Measurements from ENCODE around the gene DNASE1L1. TPM values are rescaled to one million over a fixed set of nuclear protein-coding genes. Genes with fewer than 3 reads are reported as not detected.
A peak's percentile ranks its signal among the peaks of the same experiment; 100 is the strongest.
"Not testable (repeated sequence)": the region's sequence is repeated elsewhere in the genome, so short reads cannot be mapped to it uniquely, and the experiment has no call there.

Gene DNASE1L1
- polyA plus RNA-seq, 3 donors from 2014 or later, result 14.1 to 21.1 (median 17.8) TPM

- no peaks in the 10 kb centered on the region for H3K36me3 Mint-ChIP-seq
- no peaks in the 10 kb centered on the region for H3K9me3 Mint-ChIP-seq
- H3K27me3 Mint-ChIP-seq (ENCODE audit: low read depth in 3 of 3), result peaks cover 4 to 8% (median 8%) of the 10 kb centered on the region in 3 donors
- H3K4me1 Mint-ChIP-seq, result peaks cover 26% of the 10 kb centered on the region in 2 donors
- H3K27ac Mint-ChIP-seq, result peak overlapping the region; percentile 62 to 86 (median 78)
- peak; percentile 27 to 34 (median 34) for DNase-seq
- H3K4me3 Mint-ChIP-seq, result peak overlapping the region; percentile 71 to 81 (median 76)
Measured at GRCh38 chrX:154411981-154412340, 2.9 kb upstream of the DNASE1L1 start.

- H3K36me3 Mint-ChIP-seq, result no peaks in the 10 kb centered on the region
- peaks cover 26% of the 10 kb centered on the region in 2 donors for H3K4me1 Mint-ChIP-seq
- H3K27me3 Mint-ChIP-seq (ENCODE audit: low read depth in 3 of 3), result peaks cover 2 to 10% (median 8%) of the 10 kb centered on the region in 3 donors
- H3K27ac Mint-ChIP-seq, result peak overlapping the region; percentile 76 to 88 (median 80)
- H3K4me3 Mint-ChIP-seq, result peak overlapping the region; percentile 31 to 77 (median 70)
- no peaks in the 10 kb centered on the region for H3K9me3 Mint-ChIP-seq
- DNase-seq, result no peak
Measured at GRCh38 chrX:154408659-154409221, 314 bp downstream of the DNASE1L1 start.

- H3K9me3 Mint-ChIP-seq, result no peaks in the 10 kb centered on the region
- H3K4me3 Mint-ChIP-seq, result no peak overlapping the region
- H3K4me1 Mint-ChIP-seq, result peaks cover 11 to 20% of the 10 kb centered on the region in 2 donors
- peaks cover 1 to 11% (median 2%) of the 10 kb centered on the region in 3 donors for H3K36me3 Mint-ChIP-seq
- H3K27ac Mint-ChIP-seq, result no peak overlapping the region
- H3K27me3 Mint-ChIP-seq (ENCODE audit: low read depth in 3 of 3), result peaks cover 8 to 17% (median 17%) of the 10 kb centered on the region in 3 donors
- DNase-seq, result no peak
Measured at GRCh38 chrX:154404625-154405192, 4.3 kb downstream of the DNASE1L1 start.

DNA sequence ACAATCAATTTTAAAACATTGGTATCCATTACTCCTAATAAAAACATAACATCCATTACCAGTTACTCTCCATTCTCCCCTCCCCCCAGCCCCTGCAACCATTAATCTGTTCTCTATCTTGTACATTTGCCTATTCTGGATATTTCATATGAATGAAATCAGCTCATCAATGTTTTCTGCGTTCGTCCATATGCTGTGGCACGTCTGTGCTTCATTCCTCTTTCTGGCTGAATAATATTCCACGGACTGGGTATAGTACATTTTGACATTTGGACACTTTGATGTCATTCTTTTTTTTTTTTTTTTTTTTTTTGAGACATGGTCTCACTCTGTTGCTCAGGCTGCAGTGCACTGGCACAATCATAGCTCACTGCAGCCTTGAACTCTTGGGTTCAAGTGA, 5.2 kb downstream of the DNASE1L1 start:
- no peaks in the 10 kb centered on the region for H3K9me3 Mint-ChIP-seq
- H3K36me3 Mint-ChIP-seq, result peaks cover 6 to 20% (median 10%) of the 10 kb centered on the region in 3 donors
- peak overlapping the region in 1 of 6 donors; percentile 56 for H3K27ac Mint-ChIP-seq
- no peak for DNase-seq
- no peak overlapping the region for H3K4me3 Mint-ChIP-seq
- H3K4me1 Mint-ChIP-seq, result peaks cover 19 to 23% of the 10 kb centered on the region in 2 donors
- peaks cover 16 to 26% (median 23%) of the 10 kb centered on the region in 3 donors for H3K27me3 Mint-ChIP-seq (ENCODE audit: low read depth in 3 of 3)

DNA sequence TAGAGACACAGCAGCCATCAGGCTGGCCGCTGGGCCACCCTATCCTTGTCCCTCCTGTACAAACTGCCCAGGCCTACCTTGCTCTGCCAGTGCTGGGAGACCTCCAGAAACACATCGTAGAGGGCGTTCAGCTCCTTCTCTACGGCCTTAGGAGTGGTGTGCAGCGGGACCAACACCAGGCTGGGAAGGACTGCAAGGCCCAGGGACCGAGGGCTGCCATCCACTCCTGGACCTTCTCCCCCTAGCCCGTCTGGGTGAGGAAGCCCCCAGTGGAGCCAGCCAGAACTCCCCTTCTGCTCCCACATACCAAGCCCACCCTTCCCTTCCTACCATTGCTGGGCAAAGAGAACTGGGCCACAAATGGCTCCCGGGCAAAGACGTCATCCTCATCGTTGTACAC, 5.9 kb downstream of the DNASE1L1 start:
- DNase-seq, result no peak
- Mint-ChIP-seq H3K27ac (no peak overlapping the region), H3K27me3 (ENCODE audit: low read depth in 3 of 3) (peaks cover 22 to 32% (median 30%) of the 10 kb centered on the region in 3 donors), H3K36me3 (peaks cover 8 to 27% (median 13%) of the 10 kb centered on the region in 3 donors), H3K4me1 (peaks cover 16 to 19% of the 10 kb centered on the region in 2 donors), H3K4me3 (no peak overlapping the region), H3K9me3 (no peaks in the 10 kb centered on the region)

DNA sequence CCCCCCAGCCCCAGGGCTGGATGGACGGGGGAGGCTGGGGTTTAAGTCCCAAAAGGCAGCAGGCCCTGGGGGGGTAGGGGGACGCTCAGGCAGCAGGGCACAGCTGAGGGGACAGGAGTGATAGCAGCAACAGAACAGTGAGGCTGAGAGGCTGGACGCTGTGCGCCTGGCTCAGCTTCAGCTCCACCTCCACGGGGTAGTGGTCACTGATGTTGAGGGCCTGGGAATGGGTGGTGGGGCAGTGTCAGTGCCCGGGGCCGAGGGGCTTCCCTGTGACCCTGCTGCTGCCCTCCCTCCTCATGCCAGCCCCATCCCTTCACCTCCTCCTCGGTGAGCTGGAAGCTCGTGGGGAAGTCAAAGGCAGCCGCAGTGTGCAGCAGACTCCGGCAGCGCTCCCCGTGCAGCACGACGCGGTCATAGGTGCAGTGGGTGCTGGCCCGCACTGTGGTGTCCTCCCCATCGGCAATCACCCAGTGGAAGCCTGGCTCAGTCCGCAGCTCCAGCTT, 6.4 kb downstream of the DNASE1L1 start:
- Mint-ChIP-seq H3K4me3 (no peak overlapping the region), H3K4me1 (peaks cover 15 to 21% of the 10 kb centered on the region in 2 donors), H3K27ac (peak overlapping the region in 1 of 6 donors; percentile 54), H3K9me3 (no peaks in the 10 kb centered on the region), H3K27me3 (ENCODE audit: low read depth in 3 of 3) (peaks cover 28 to 37% (median 35%) of the 10 kb centered on the region in 3 donors), H3K36me3 (peaks cover 8 to 28% (median 13%) of the 10 kb centered on the region in 3 donors)
- no peak for DNase-seq

DNA sequence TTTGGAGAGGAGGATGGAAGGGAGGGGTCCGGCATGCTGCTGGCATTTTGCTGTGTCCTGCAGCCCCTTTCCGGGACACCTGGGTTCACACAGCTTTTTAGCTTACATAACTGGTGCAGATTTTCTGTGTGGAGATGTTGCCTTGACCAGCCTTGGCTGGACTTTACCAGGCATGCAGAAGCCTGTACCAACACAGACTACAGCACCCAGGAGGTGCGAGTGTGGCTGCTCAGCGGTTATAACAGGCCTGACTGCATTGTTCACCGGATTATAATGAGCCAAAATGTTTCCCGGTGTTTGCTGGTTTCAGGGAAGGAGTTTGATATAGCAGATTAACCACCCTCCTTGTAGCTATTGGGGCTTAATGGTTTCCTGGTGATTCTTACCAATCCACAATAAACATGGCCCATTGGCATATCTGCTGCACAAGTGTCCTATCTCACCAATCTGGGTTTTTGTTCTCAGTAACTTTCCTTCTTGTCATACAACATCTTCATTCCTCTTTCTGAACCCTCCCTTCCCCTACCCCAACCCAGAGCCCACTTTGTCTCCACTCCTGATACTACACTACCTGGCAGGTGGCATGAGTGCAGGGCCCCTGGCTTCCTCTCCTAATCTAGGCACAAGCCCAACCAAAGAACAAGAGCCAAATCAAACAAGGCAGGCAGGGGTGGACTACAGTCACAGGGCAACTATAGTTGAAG, 7.0 kb downstream of the DNASE1L1 start:
- peaks cover 15 to 22% of the 10 kb centered on the region in 2 donors for H3K4me1 Mint-ChIP-seq
- H3K4me3 Mint-ChIP-seq, result no peak overlapping the region
- H3K36me3 Mint-ChIP-seq, result peaks cover 8 to 28% (median 13%) of the 10 kb centered on the region in 3 donors
- no peak for DNase-seq
- H3K27me3 Mint-ChIP-seq (ENCODE audit: low read depth in 3 of 3), result peaks cover 28 to 37% (median 35%) of the 10 kb centered on the region in 3 donors
- no peaks in the 10 kb centered on the region for H3K9me3 Mint-ChIP-seq
- H3K27ac Mint-ChIP-seq, result peak overlapping the region in 4 of 6 donors; percentile 39 to 64 (median 51)

DNA sequence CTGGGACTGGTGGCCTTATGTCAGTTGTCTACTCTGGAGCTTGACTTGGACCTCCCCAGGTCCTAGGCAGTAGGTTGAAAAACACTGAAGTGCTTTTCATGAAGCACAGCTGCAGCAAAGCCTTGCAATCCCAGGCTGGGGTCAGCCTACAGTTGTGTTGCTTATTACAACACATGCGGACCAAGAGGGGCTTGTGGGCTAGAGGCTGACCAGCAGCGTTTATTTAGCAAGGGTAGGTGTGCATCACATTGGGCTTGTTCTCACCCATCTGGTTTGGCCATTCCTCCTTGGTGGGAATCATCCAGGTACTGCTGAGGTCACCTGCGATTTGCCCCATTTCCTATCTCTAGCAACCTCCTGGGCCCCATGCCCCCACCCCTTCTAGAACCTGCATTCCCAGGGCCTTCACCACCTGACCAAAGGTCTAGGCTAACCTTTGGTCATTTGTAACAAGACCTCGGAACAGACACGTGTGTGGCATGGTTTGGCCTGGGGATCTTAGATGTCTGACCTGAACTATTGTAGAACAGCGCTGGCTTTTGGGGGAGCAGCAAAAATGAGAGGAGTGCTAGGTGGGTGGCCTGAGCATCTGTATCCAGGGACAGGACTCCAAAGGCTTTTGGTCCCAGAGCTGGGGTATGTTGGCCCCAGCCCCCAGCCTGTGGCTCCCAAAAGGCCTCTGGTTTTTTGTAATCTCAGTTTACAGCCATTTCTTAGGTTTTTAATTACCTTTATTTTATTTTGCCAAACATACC, 7.8 kb downstream of the DNASE1L1 start:
- no peaks in the 10 kb centered on the region for H3K9me3 Mint-ChIP-seq
- peaks cover 32 to 35% (median 34%) of the 10 kb centered on the region in 3 donors for H3K27me3 Mint-ChIP-seq (ENCODE audit: low read depth in 3 of 3)
- H3K36me3 Mint-ChIP-seq, result peaks cover 8 to 28% (median 13%) of the 10 kb centered on the region in 3 donors
- H3K27ac Mint-ChIP-seq, result peak overlapping the region; percentile 46 to 100 (median 68)
- peaks cover 15 to 24% of the 10 kb centered on the region in 2 donors for H3K4me1 Mint-ChIP-seq
- peak in 2 of 3 donors; percentile 24 to 28 for DNase-seq
- peak overlapping the region in 3 of 5 donors; percentile 17 to 98 (median 41) for H3K4me3 Mint-ChIP-seq

DNA sequence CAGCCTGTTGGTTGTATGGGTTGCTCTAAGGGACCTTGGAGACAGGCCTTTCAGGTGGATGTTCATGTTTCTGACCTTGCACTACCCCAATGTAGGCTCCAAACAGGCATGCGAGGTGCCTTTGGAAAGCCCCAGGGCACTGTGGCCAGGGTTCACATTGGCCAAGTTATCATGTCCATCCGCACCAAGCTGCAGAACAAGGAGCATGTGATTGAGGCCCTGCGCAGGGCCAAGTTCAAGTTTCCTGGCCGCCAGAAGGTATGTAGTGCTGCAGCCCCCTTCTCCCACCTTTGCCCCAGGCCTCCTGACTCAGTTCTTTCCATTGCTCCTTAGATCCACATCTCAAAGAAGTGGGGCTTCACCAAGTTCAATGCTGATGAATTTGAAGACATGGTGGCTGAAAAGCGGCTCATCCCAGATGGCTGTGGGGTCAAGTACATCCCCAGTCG, 8.7 kb downstream of the DNASE1L1 start:
- DNase-seq, H3K9me3 Mint-ChIP-seq: not testable (repeated sequence)
- Mint-ChIP-seq H3K27me3 (ENCODE audit: low read depth in 3 of 3) (peaks cover 32 to 35% (median 34%) of the 10 kb centered on the region in 3 donors), H3K36me3 (peaks cover 8 to 28% (median 13%) of the 10 kb centered on the region in 3 donors), H3K4me3 (peak overlapping the region in 4 of 5 donors; percentile 41 to 98 (median 96)), H3K4me1 (peaks cover 15 to 24% of the 10 kb centered on the region in 2 donors), H3K27ac (peak overlapping the region; percentile 52 to 100 (median 99))

GRCh38 chrX:154399527-154400368, 9.3 kb downstream of the DNASE1L1 start:
- Mint-ChIP-seq H3K4me1 (peaks cover 15 to 24% of the 10 kb centered on the region in 2 donors), H3K27ac (peak overlapping the region; percentile 97 to 100 (median 99)), H3K9me3 (no peaks in the 10 kb centered on the region), H3K4me3 (peak overlapping the region; percentile 95 to 99 (median 98)), H3K27me3 (ENCODE audit: low read depth in 3 of 3) (peaks cover 32 to 35% (median 34%) of the 10 kb centered on the region in 3 donors), H3K36me3 (peaks cover 8 to 28% (median 13%) of the 10 kb centered on the region in 3 donors)
- no peak for DNase-seq

DNA sequence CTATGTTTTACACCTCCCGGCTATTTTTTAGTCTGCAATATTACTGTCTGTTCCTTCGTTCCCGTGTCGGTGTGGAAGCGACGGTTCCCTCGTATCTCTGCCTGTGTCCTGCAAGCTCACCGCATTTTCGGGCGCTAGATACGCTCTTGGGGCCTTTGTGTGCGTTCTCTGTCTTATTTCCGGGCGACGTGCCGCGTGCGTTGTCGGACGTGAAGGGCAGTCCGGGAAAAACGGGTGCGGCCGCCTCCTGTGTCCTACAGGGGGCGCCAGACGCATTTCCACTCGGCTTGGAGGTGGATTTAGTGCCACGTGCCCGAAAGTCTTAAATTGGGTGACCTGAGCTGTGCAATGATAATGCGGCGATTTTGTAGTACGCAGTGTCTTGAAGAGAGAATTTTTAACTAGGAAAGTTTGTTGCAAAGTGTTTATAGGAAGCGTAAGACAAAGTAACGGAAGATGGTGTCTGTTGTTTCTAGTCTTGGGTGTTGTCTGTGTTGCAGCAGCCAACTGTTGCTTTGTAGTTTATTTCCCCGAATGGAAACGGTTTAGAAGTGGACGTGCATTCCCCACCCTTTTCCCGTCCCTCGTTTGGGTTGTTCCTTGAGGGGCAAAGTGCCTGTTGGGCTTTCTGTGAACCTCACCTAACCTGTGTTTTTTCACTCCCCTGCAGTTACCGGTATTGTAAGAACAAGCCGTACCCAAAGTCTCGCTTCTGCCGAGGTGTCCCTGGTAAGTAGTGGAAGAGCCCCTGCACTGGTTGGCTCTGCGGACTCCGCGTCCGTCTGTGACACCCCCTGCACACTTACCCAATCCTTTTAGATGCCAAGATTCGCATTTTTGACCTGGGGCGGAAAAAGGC, 10.2 kb downstream of the DNASE1L1 start:
- peak overlapping the region; percentile 97 to 100 (median 99) for H3K27ac Mint-ChIP-seq
- H3K27me3 Mint-ChIP-seq (ENCODE audit: low read depth in 3 of 3), result peaks cover 32 to 34% (median 32%) of the 10 kb centered on the region in 3 donors
- H3K36me3 Mint-ChIP-seq, result peaks cover 8 to 28% (median 13%) of the 10 kb centered on the region in 3 donors
- peak; percentile 78 to 84 (median 83) for DNase-seq
- no peaks in the 10 kb centered on the region for H3K9me3 Mint-ChIP-seq
- peaks cover 15 to 24% of the 10 kb centered on the region in 2 donors for H3K4me1 Mint-ChIP-seq
- peak overlapping the region; percentile 95 to 99 (median 98) for H3K4me3 Mint-ChIP-seq
